SH-SY5Y (cell line): ENCODE data around the gene IFRD2.

Experiments used
- GATA2 ChIP-seq: IDR thresholded peaks from 2 replicates; pipeline ENCODE4 v1.6.1; 2011; ENCODE audit warnings: mild to moderate bottlenecking, low read depth, low read length
- GATA3 ChIP-seq: IDR thresholded peaks from 2 replicates; pipeline ENCODE4 v1.6.1; 2011; ENCODE audit warnings: low read depth, mild to moderate bottlenecking, low read length, moderate library complexity

IFRD2 gene

DNA sequence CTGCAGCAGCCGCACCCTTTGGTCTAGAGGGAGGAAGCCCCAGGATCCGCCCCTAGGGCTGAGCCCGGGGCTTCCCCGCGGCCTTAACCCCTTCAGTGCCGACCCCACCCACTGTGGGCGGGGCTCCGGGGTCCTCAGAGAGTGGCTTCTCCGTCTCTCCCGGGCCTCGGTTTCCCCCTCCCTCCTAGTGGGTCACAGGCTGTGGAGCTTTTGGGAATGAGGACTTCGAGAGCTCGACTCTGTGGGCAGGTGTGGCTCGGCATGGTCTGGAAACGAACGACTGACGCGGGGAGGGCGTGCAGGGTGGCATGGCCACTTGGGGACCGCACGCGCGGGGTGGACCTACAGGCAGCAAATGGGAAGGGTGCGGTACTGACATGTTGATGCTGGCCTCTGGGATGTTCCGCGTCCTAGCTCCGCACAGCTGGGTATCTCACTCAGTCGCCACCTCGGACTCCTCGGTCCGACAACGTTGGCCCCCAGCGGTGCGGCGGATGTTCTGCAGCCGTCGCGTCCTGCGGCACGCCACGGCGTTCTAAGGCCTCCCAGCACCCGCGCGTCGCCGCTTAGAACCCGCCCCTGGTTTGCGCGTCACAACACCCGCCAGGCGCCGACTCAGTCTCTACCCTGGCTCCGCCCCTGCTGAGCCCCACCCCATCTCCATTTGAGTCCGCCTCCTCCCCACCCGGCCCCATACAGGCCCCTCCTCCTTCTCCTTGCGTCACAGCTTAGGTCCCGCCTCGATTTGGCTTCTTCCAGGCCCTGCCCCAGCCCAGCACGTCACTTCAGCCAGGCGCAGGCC is 6.8 kb upstream of the IFRD2 start, which contains the start of the genes HYAL3 and NAA80:
HYAL3 (minus strand) TSS at position 570 of the 802 bp plus-strand sequence. CDS start 3,803 bp downstream, outside the sequence.
NAA80 (minus strand) TSS at position 570 of the 802 bp plus-strand sequence. CDS start 1,942 bp downstream, outside the sequence.
- TF ChIP-seq GATA2 (no peak), GATA3 (no peak)

DNA sequence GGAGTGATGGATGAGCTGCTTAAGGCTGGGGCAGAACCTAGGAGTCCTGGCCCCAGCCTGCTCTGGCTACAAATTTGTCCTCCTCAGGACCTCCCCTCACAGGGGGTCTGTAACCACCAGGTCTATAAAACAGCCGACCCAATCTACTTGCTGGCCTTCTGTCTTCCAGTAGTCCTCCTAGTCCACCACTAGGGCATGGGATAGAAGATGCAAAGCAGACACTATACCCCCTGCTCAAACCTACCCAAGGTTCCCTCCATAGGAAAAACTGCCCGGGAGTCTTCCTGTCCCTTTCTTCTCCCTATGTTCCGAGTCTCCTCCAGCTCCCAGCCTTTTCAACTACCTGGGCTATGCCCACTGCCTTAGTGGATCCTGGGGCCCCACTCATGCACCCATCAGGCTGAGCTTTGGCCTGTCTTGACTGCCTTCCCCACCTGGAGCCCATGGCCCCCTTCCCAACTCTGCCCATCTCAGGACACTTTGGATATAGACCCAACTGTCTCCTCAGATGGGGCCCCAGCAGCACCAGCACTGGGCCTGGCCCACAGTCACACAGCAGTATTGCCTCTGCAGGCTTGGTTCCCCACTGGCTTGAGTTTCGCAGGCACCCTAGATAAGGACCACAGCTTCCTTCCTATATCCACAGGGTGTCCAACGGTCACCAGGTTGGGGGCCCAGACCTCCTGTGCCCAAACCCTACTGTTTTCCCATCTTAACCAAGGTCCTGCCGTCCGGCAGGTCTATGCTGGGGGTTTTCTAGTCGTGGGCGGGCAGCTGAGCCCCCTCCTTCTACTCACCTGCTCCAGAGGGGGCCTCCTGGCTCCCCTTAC is 5.9 kb upstream of the IFRD2 start:
- TF ChIP-seq GATA2 = no peak
- no peak for TF ChIP-seq GATA3

DNA sequence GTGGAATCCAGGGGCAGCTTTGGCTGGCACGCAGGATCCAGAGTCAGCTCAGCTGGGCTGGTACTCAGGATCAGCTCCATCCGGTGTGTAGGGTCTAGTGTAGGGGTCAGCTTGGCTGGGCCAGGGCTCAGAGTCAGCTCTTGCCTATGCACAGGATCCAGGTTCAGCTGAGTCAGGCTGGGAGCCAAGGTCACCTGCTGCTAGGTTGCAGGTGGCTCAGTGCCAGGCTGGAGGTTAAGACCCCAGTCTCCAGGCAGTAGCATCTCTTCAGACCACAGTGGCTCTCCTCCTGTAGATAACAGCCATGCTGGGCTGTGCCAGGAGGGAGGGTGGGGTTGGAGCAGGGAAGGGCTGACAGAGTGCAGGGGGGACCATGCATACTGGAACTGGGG is 5.2 kb upstream of the IFRD2 start:
- no peak for TF ChIP-seq GATA2
- TF ChIP-seq GATA3 = no peak

DNA sequence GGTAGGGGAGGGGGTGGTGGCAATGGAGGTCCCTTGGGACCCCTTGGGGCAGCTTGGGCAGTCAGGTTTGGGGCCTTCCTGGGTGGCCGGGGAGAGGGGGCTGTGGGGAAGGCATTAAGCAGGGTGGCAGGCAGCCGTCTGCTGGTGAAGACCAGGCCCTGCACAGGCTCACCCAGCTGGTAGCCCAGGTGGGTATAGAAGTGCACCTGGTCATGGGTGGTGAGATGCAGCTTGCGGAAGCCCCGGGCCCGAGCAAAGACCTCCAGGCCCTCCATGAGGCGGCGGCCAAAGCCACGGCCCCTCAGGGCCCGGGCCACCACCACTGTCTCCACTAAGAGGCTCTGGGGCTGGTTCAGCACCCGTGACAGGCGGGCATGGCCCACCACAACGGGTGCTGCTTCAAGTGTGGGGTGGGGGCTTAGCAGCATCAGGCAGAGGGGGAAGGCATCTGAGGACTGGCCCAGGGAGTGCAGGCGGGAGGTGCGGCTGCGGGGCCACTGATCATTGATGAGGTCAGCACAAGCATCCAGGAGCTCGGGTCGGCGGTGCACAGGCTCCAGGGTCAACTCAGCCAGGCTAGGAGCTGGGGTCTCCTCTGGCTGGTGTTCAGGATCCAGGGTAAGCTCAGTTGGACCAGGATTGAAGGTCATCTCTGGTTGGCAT is 4.6 kb upstream of the IFRD2 start:
- TF ChIP-seq GATA3 (no peak), GATA2 (no peak)

DNA sequence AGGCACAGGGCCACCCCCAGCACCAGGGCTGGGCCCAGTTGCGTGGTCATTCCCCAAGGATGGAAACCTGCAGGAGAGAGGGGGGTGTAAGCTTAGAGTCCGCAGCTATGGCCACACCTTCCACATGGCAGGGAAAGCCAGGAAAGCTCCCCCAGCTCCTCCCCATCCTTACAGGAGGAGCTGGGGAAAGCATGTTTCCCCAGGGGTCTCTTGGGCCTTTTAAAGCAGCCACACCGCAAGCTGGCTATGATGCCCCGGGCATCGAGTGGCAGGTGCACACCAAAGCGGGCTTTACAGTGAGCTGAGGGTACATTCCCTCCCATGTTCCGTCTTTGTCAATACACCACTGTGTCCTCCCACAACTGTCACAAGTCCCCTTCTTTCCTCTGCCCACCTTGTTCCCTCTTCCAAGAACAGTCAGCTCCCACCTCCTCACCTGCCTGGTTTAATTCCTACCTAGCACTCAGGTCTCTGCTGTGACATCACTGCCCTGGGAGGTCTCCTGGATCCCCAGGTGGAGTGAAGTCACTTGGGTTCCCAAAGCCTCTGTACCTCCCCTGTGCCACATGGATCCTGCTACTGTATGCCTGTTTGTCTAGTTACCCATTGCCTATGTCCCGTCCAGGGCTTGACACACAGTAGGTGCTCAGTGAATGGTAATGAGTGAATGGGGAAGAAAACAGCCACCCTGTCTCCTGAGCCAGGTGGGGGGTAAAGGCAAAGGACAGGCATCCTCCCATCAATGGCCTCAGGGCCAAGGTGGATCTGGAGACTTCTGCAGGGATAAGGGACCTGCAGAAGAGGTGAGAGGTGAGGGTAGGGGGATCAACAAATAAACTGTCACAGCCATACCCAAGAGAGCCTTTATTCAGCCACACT is 3.6 kb upstream of the IFRD2 start:
- TF ChIP-seq GATA3 (no peak), GATA2 (no peak)

DNA sequence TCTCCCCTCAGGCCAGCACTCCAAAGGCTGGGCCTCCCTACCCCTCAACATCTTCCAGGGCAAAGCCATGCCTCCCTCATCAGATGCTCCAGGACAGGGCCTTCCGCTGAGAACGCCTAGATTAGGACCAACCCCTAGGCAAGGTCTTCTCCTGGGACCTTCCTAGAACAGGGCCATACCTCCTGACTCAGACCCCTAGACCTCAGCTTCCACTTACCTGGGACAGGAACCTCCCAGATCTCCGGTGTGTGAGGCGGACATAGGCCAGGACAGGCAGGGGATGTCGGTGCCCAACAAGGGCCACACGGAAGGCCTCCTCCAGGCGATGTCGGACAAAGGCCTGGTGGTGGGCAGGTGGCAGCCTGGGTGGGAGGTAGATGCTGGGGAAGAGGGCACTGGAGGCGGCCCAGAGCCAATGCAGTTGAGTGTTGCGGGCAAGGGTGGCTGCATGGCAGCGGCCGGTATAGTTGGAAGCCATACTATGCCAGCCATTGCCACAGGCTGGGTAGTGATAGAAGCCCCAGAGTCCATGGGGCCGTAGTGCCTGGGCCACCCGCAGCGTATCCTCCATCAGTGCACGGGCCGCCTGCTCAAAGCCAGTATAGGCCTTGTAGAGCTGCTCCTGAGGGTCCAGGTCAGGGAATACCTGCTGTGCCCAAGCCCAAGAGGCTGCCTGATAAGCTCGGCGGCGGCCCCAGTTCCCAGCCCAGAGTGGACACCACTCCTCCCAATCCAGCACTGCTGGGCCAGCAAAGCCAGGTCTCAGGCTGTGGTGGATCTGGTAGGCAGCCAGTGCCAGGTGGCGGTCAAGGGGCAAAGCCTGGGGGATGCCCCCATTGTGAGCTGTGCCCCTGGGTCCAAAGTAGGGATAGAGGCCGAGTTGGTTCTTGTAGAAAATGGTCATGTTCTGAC is 2.5 kb upstream of the IFRD2 start:
- TF ChIP-seq GATA2 = no peak

DNA sequence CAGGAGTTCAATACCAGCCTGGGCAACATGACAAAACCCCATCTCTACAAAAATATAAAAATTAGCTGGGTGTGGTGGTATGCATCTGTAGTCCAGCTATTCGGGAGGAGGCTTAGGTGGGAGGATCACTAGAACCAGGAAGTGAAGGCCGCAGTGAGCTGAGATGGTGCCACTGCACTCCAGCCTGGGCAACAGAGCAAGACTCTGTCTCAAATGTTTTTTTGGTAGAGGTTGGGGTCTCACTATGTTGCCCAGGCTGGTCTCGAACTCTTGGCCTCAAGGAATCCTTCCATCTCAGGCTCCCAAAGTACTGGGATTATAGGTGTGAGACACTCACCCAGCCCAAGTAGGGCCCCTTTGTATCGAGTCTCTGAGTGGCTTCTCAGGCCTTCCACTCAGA is 1.9 kb upstream of the IFRD2 start:
- TF ChIP-seq GATA2 (no peak), GATA3 (no peak)

DNA sequence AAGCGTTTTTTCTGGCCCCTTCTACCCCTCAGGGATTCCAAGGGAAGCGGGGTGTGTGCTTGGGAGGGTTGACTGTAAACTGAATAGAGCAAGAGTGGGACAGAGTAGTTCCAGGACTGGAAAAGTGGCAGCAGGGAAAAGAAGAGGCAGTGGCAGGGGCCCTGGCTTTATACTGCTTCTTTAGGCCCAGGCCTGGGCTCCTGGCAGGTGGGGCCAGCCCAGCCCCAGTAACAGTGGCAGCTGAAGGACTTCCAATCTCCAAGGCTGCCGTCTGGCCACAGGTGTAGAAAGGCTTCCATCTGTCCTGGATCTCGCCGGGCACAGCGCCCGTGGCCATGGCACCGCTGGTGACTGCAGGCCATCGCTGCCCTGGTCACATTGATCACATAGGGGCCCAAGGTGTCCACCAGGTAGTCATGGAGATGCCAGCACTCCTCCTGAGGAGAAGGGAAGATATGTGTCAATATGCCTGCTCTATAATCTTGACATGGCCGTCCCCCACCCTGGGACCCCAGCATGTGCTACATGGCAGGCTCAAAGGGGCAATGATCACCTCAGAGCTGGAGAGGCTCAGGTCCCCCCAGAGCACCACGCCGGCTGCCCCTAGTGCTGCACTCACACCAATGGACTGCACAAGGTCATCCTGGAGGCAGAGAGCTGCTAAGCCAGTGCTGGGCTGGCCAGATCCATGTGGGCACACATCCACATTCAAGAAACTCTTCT is 1.0 kb upstream of the IFRD2 start:
- TF ChIP-seq GATA2 (no peak), GATA3 (no peak)

DNA sequence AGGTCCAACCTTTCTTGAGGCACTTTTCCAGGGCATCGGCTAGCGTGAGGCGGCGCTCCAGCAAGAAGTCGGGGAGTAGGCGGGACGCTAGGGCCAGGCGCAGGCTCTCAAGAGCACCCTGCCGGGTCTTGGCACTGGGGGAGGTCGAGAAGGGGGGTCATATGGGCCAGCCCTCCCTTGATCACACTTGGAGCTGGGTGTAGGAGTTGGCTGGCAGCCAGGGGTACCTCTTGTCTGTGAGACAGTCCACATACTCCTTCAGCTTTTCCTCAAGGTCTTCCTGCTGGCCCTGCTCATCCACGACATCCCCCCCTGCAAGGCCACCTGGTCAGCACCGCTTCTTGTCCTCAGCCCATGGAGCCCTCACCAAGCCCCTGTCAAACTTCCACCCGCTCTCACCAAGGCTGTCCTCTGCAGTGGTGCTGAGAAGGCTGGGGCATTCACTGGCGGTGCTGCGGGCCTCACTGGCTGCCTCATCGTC is 2.0 kb downstream of the IFRD2 start:
- TF ChIP-seq GATA3 (no peak), GATA2 (no peak)

DNA sequence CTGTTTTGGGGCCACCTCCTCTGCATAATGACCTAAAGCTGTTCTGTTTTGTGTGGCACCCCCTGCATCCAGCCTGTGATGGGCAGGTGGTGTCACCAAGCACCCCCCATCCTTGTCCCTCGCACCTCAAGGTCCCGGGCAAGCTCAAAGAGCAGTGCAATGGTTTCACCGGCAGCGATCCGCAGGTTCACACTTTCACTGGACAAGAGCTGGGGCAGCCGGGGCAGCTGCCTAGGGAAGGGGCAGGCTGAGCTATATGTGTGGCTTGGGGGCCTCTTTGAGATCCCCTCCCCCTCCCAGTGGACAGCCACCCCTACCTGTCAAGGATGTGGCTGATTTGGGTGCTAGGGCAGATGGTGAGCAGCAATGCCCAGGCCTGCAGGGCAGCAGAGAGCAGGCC is 3.1 kb downstream of the IFRD2 start:
- no peak for TF ChIP-seq GATA3

DNA sequence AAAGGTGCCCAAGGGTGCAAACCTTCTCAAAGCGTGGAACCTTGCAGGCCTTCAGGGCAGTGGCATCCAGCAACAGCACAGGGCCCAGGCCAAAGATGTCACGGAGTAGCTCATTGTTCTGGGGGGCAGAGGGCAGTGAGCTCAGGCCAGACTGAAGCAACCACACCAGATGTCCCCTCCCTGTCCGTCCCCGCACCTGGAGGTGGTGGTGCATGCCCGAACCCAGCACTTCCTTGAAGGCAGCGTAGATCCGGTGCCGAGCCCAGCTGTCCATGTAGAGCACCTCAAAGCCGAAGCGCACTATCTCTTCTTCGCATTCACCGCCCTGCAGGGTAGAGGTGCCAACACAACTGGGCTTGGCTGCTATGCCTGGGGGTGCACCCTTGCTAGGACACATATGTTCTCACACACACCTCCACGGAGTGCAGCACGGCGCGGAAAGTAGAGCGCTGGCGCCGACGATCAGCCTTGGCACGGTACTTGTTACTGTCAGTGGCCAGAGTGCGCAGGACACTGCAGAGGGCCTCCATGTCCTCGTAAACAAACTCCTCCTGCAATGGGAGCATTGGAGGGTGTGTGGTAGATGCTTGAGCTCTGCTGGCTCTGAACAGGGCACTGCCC is 3.7 kb downstream of the IFRD2 start:
- no peak for TF ChIP-seq GATA2
- no peak for TF ChIP-seq GATA3

DNA sequence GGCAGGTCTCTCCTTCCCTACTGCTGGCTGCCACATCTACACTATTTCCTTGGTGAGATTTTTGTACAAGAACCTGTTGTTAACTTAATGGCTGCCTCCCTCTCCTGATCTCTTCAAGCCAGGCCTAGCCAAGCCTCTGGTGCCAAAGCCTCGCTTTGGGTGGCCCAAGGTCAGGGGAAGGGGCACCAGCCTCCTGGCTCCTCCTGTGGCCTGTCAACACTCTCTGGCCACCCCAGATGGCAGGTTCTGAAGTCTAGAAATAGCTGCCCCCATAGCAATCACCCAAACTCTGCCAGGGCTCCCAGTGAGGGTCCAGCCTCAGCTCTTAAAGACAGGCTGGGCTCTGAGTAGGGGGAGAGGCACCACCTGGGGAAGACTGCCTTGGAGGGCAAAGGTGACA is 5.0 kb downstream of the IFRD2 start:
- TF ChIP-seq GATA3 (no peak), GATA2 (no peak)
